ENCODE results near the gene PLOD2. TPM values are rescaled to one million over a fixed set of nuclear protein-coding genes. Genes with fewer than 3 reads are reported as not detected.

PLOD2 gene
- total and polyA plus RNA-seq, 2 of the 4 experiments (the other 2 are of a cell fraction), result 84.0 to 117 TPM

- DNase-seq, result no peak
- Histone ChIP-seq H4K8ac (ENCODE audit: low read depth in 2 of 2, low read length in 2 of 2) (no peak overlapping the region), H3K23ac (ENCODE audit: low read depth, low read length) (no peak overlapping the region), H3K9me1 (ENCODE audit: insufficient read depth, low read length) (no peaks in the 10 kb centered on the region; the same call in 1 of the 2 replicates), H3K36me3 (ENCODE audit: control insufficient read depth, insufficient read depth, low read length) (no peaks in the 10 kb centered on the region), H3K9me3 (ENCODE audit: control insufficient read depth, insufficient read depth, low read length) (no peaks in the 10 kb centered on the region), H3K56ac (ENCODE audit: extremely low read depth, insufficient read depth, low read length) (no peak overlapping the region), H4K20me1 (ENCODE audit: insufficient read depth, low read length) (no peaks in the 10 kb centered on the region), H3K4me1 (ENCODE audit: control insufficient read depth, insufficient read depth, low read length) (no peaks in the 10 kb centered on the region), H3K4ac (ENCODE audit: low read depth, low read length) (no peak overlapping the region), H2BK15ac (ENCODE audit: low read depth, low read length) (no peak overlapping the region), H3K9ac (ENCODE audit: low read depth, low read length) (no peak overlapping the region), H3K18ac (ENCODE audit: low read depth, low read length) (no peak overlapping the region), H3K27me3 (ENCODE audit: control insufficient read depth, insufficient read depth, low read length) (no peaks in the 10 kb centered on the region), H3K4me2 (ENCODE audit: low read depth, low read length) (no peak overlapping the region), H3K27ac (ENCODE audit: insufficient read depth, low read length) (no peak overlapping the region), H3K14ac (replicated peaks; ENCODE audit: low read depth, low read length) (no peak overlapping the region), H2BK20ac (ENCODE audit: low read depth, low read length) (no peak overlapping the region), H2BK120ac (ENCODE audit: low read depth, low read length) (no peak overlapping the region), H4K5ac (ENCODE audit: low read depth, low read length) (no peak overlapping the region), H4K91ac (ENCODE audit: insufficient read depth, low read depth, low read length) (no peak overlapping the region), H2AK9ac (replicated peaks; ENCODE audit: low read depth, low read length, poor library complexity) (no peak overlapping the region), H2AFZ (replicated peaks; ENCODE audit: low read length, poor library complexity) (no peak overlapping the region), H3K79me1 (ENCODE audit: low read depth in 1 of 2, low read length in 2 of 2) (no peaks in the 10 kb centered on the region), H2AK5ac (ENCODE audit: low read depth, low read length) (no peak overlapping the region), H2BK5ac (ENCODE audit: low read depth, low read length, poor library complexity, severe bottlenecking) (no peak overlapping the region), H3K4me3 (ENCODE audit: insufficient read depth, low read depth, low read length) (no peak overlapping the region)
- dilution Hi-C loops (cut with HindIII; ENCODE audit: low sequenced_read_pairs, unreplicated experiment) (no loop called here), in situ Hi-C loops (cut with MboI; ENCODE audit: low sequenced_read_pairs) (loop anchor here (10.0 kb wide), 1 partner anchor 402 kb away; no protein-coding TSS in a partner anchor), intact Hi-C loops (cut with micrococcal nuclease) (no loop called here)
- no CpG with 5 or more reads among the region's 3 CpGs for WGBS, 2 experiments (ENCODE audit: extremely low coverage in 2 of 2, insufficient read length in 1 of 2)
- ATAC-seq (ENCODE audit: low read depth), result no peak
- TF ChIP-seq RAD21 (IDR thresholded peaks at IDR 0.05; ENCODE audit: low read length), result no peak
- POLR2A ChIA-PET (ENCODE audit: unreplicated experiment), result no interaction called here
- BruUV-seq (replicated peaks), result no TSS peak
- CTCF ChIA-PET, result no interaction called here
Observed at GRCh38 chr3:146177072-146177471, 16.1 kb upstream of the PLOD2 start.

All from IMR-90 (cell line).